HG03432 (cell line): Measurements from ENCODE around the gene CDK18.

Experiments used
- ATAC-seq: cut with Tn5 transposase; IDR thresholded peaks from one replicate; pipeline ENCODE4 v1.9.1; 2021; ENCODE audit warnings: mild to moderate bottlenecking, moderate library complexity; ENCODE audit not compliant: unreplicated experiment

CDK18 gene

GRCh38 chr1:205502111-205502810 lies 2.2 kb upstream of the CDK18 start:
- no peak for ATAC-seq

DNA sequence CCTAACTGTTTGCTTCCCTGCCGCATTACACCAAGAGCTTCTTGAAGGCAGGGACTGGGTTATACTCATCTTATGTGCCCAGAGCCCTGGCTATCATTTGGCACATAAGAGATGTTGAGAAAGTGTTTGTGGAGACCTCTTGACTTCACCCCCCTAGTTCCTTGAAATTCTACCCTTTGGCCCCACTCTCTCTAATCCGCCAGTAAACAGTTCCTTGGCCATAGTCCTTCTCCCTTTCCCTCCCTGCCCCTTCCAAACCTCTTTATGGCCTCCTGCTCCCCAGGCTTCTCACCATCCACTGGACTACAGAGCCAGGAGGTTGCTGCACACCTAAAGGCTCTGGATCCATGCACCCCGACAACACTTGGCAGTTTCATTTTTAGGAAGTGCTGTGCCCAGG lies 1.5 kb upstream of the CDK18 start:
- no peak for ATAC-seq

DNA sequence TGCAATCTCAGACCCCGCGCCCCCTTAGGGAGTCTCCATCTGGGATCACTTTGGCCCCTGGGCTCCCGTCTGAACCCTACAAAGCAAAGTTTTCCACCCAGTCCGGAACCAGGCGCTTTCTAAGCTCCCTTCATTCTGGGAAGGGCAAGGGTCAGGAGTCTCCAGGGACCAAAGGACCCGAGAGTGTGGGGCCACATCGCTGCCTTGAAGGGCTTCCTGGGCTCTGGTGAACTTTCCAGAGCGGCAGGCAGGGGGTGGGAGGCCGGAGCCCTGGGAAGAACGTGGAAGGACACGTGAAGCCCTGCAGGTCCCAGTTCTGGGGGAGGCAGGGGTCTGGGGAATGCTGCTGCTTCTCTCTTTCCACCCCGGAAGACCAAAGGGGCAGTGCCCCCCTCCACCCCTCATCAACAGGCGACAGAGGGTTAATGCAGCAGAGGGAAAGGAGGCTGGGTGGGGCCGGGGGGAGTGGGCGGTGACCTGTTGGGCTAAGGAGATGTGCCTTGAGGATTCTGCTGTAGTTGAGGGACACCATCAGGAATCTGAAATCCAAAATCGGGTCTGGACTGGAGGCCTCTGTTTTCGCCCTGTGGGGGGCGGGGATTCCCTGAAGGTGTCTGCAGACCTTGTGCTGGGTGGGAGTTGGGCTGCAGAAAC lies 734 bp downstream of the CDK18 start:
- ATAC-seq, result no peak

DNA sequence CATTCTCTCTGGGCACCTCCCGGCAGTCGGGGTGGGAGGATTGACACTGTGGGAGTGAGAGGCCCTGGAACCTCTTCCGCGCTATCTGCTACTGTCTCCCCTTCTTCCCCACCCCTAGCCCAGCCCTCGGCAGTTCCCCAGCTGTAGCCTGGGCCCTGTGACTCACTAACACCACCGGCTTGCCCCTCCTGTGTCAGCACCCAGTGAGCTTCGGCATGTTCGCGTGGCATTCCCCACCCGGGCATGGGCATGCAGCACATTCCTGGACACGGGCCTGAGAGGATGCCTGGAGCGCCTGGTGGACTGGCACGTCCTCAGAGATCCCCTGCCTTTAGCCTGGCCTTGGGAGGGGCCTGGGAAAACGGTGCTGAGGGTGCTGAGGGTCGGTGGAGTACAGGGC lies 1.3 kb downstream of the CDK18 start:
- no peak for ATAC-seq

- ATAC-seq, result no peak
Measured at GRCh38 chr1:205506409-205507200, 2.1 kb downstream of the CDK18 start.

- no peak for ATAC-seq
Measured at GRCh38 chr1:205508227-205508714, 3.8 kb downstream of the CDK18 start.

- ATAC-seq, result no peak
Measured at GRCh38 chr1:205510308-205510950, 6.0 kb downstream of the CDK18 start.

- ATAC-seq, result no peak
Measured at GRCh38 chr1:205510951-205511330, 6.5 kb downstream of the CDK18 start.

DNA sequence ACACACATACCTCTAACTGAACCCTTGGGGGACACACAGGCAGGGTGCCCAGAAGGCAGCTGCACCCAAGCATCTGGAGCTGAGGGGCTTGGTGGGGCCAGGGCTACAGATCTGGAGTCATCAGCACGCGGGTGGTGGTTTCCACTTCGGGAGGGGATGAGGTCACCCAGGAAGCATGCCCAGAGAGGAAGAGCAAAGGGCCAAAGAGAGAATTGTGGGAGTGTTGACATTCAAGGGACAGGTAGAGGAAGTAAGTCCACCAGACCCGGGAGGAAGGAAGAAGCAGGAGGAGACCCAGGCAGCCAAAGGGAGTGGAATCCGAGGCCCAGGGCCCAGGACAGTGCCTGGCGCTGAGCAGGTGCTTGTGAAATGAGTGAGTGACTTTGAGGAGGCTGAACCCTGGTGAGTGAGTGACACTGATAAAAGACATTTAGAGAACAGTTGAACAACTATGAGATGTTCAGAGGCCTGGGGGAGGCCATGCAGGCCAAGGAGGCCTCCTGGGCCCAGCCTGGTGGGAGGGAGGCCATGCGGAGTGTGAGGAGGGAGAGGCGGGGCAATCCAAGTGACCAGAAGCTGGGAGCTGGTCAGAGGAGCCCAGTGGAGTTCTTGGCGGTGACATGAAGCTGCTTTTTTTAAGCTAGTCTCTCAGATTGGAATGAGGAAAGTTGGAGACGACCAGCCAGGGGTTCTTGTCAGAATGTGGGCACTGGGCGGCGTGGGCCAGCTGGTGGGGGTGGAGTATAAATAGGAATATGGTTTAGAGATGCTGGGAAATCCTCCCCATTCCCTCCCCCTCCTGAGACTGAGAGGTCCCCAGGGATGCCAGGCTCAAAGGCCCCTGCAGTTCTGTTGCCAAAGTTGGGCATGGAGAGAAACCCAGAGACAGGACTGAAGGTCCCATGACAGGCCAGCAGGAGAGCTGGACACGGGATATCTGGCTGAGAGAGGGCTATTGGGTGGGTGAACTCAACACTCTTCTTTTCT lies 7.9 kb downstream of the CDK18 start:
- no peak for ATAC-seq

GRCh38 chr1:205513774-205514173 lies 9.3 kb downstream of the CDK18 start:
- no peak for ATAC-seq

- no peak for ATAC-seq
Measured at GRCh38 chr1:205514211-205515142, 10.0 kb downstream of the CDK18 start.

GRCh38 chr1:205515781-205516253 lies 11.3 kb downstream of the CDK18 start:
- no peak for ATAC-seq

GRCh38 chr1:205516362-205516761 lies 11.9 kb downstream of the CDK18 start:
- no peak for ATAC-seq

- no peak for ATAC-seq
Measured at GRCh38 chr1:205517288-205517687, 12.8 kb downstream of the CDK18 start.

GRCh38 chr1:205517763-205518162 lies 13.3 kb downstream of the CDK18 start:
- no peak for ATAC-seq

DNA sequence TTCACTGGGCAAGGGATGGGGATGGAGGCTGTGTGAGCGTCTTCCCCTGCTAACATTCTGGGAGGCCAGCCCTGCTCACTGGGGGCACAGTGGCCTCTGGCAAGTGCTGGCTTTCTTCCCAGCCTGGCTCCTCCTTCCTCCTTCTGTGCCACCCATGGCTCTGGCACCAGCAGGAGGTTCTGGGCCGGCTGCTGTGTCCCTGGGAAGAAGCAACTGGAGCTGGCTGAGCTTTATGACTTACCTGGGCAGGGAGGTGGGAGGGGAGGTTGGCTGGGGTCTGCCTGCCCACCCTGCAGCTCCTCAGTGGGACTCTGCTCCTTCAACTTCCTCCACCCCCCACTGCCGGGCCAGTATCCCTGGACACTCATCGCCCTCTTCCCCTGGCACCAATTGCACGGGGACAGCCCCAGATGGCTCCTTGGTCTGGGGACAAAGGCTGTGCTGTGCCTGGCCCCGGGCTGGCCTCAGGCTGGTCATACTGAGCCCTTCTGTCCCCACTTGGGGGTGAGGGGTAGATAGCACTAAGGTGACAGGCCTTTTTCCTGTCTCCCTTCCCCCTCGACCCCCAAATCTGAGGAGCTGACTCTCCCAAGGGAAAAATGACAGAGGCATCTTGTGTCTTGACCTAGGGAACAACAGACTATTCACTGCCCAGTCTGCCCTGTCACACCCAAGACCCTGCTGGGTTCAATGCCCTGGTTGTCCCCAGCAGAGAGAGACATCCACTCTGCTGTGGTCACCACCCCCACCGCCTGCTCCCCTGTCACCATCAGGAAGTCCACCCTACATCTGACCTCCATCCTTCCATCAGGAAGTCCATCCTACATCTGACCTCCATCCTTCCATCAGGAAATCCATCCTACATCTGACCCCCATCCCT lies 14.4 kb downstream of the CDK18 start:
- no peak for ATAC-seq

GRCh38 chr1:205519541-205520131 lies 15.2 kb downstream of the CDK18 start:
- no peak for ATAC-seq

GRCh38 chr1:205520709-205521108 lies 16.2 kb downstream of the CDK18 start:
- ATAC-seq, result no peak
